OCI-LY1 (cell line): ENCODE measurements around the gene DNAH17.

ENCODE experiments used
- CTCF ChIP-seq: fragments of 200-600 bp; sonication (generic), shearing (Covaris generic); IDR thresholded peaks from 2 replicates; pipeline ENCODE4 v1.5.1; 2017; ENCODE audit warnings: mild to moderate bottlenecking, antibody characterized with exemption, low read length, moderate library complexity, mixed read lengths
- EZH2 ChIP-seq: fragments of 200-600 bp; sonication (generic), shearing (Covaris generic); IDR thresholded peaks from 2 replicates; pipeline ENCODE4 v1.8.0; 2017; ENCODE audit warnings: borderline replicate concordance, mixed run types, mild to moderate bottlenecking, antibody characterized with exemption, low read length, moderate library complexity, mixed read lengths

- no peak for TF ChIP-seq CTCF
- no peak for TF ChIP-seq EZH2
Measured at GRCh38 chr17:78517421-78517820, 59.8 kb downstream of the DNAH17 start.
